Measurements from ENCODE around the gene PLPPR1. TPM values are rescaled to one million over a fixed set of nuclear protein-coding genes. Genes with fewer than 3 reads are reported as not detected.

The PLPPR1 gene
- total and polyA plus RNA-seq, 2 experiments from 2014 or later = 1.3 to 3.7 TPM

GRCh38 chr9:101229606-101230005 lies 201.1 kb downstream of the PLPPR1 start:
- TF ChIP-seq ZNF462 (CRISPR knock-in tag; IDR thresholded peaks at IDR 0.05) (no peak), EZH2 (IDR thresholded peaks at IDR 0.05; ENCODE audit: low read depth, unreplicated experiment) (no peak), CREB1 (CRISPR knock-in tag; IDR thresholded peaks at IDR 0.05; ENCODE audit: low read depth) (no peak), ETS1 (IDR thresholded peaks at IDR 0.05) (no peak), ZNF114 (CRISPR knock-in tag; IDR thresholded peaks at IDR 0.05) (no peak), POLR2AphosphoS5 (IDR thresholded peaks at IDR 0.05; ENCODE audit: low read depth) (no peak), CTCF (conservative IDR thresholded peaks at IDR 0.05; ENCODE audit: low read depth in 2 of 2) (no peak), JUNB (IDR thresholded peaks at IDR 0.05; ENCODE audit: unreplicated experiment) (no peak), EZH2phosphoT487 (IDR thresholded peaks at IDR 0.05; ENCODE audit: unreplicated experiment) (no peak), REST (IDR thresholded peaks at IDR 0.05; ENCODE audit: unreplicated experiment) (no peak), STAT1 (IDR thresholded peaks at IDR 0.05; ENCODE audit: unreplicated experiment) (no peak)
- Histone ChIP-seq H3K4me2 (no peak overlapping the region), H3K4me3 (no peak overlapping the region), H2AFZ (no peak overlapping the region), H4K20me1 (replicated peaks; ENCODE audit: insufficient read depth) (no peaks in the 10 kb centered on the region), H3K79me2 (replicated peaks; ENCODE audit: insufficient read depth) (no peaks in the 10 kb centered on the region), H3K9me2 (ENCODE audit: insufficient read depth) (no peaks in the 10 kb centered on the region), H3K36me3 (ENCODE audit: insufficient read depth) (no peaks in the 10 kb centered on the region), H3F3A (replicated peaks; ENCODE audit: low read depth) (no peaks in the 10 kb centered on the region), H3K27me3 (ENCODE audit: insufficient read depth) (no peaks in the 10 kb centered on the region), H3K27ac (ENCODE audit: low read depth) (no peak overlapping the region), H3K4me1 (ENCODE audit: insufficient read depth) (peaks cover 31% of the 10 kb centered on the region)
- Mint-ChIP-seq H3K9me3 (no peaks in the 10 kb centered on the region; the same call in 2 of the 3 replicates), H3K27ac (no peak overlapping the region), H3K36me3 (ENCODE audit: low read depth) (peaks cover 2% of the 10 kb centered on the region; the same call in 1 of the 3 replicates), H3K4me1 (peaks cover 38% of the 10 kb centered on the region), H3K27me3 (ENCODE audit: insufficient read depth, low read depth, poor library complexity) (no peaks in the 10 kb centered on the region), H3K4me3 (no peak overlapping the region)
- no peak for ATAC-seq
- no peak for DNase-seq (ENCODE audit: low spot score)

Data from GM23338 (cell line).